Measurements from ENCODE around the gene KCNK16. TPM values are rescaled to one million over a fixed set of nuclear protein-coding genes. Genes with fewer than 3 reads are reported as not detected.
A peak's percentile ranks its signal among the peaks of the same experiment; 100 is the strongest.

KCNK16 gene
- total RNA-seq, 1 donor from 2014 or later = not detected

DNA sequence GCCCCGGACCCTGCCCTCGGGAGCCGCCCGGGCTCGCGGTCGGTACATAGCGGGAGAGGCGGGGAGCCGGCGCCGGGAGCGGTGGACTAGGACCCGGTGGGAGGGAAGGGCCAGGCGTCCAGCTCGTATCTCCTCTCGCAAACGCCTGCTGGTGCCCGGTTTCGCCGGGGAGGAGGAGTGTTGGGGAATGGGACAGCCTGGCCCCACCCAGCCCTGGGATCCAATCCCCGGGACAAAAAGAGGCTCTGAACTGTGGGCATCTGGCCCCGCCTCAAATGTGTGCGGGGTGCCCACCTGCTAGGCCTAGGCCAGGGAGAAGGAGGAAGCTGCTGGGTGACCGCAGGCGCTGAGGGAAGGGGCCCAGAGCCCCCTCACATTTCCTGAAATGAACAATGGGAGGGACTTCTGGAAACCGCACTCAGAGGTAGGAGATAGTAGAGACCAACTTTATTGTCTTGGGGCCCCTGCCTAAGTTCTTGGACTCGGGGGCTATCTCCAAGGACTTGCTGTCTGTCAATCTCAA is 8.2 kb downstream of the KCNK16 start, which contains the start of gene KCNK17:
TSS of gene KCNK17 (minus strand) at position 147 of the 523 bp plus-strand sequence. CDS start at position 48, 99 bp downstream.
- no peak for DNase-seq (ENCODE audit: low spot score)
- peak; percentile 25 for ATAC-seq
- intact Hi-C loops (cut with DNase I) = no loop called here

DNA sequence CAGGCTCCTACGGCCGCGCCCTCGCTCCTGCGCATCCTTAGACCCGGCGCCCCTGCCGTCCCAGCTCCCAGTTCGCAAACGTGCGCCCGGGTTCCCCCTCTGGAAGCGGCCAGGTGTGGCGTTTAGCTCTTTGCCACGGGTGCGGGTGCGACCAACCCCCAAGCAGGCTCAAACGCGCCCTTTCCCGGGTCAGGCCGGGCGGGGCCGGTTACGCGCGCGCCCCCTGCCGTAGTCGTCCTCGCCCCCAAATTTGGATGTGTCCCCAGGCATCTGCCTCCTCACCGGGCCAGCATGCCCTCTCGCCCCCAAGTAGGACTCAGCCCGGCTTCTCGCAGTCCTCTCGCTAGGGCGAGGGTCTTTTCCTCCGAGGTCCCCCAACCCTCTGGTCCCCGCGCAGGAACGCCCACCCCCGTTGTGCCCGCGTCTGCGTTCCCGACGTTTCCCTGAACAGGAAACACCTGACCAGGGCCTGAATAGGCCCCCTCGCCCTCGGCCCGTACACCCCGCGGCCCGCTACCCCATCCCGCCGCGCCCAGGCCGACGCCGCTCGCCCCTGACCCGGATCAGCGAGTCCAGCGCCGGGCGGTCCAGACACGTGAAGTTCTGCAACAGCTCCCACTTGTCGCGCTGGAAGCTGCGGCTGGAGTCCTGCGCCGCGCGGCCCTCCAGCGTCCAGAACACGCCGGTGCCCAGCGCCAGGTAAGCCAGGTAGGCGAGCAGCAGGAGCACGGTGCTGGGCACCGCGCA is 8.8 kb downstream of the KCNK16 start:
- intact Hi-C loops (cut with DNase I) = no loop called here
- ATAC-seq (peak; percentile 33), DNase-seq (ENCODE audit: low spot score) (no peak)

DNA sequence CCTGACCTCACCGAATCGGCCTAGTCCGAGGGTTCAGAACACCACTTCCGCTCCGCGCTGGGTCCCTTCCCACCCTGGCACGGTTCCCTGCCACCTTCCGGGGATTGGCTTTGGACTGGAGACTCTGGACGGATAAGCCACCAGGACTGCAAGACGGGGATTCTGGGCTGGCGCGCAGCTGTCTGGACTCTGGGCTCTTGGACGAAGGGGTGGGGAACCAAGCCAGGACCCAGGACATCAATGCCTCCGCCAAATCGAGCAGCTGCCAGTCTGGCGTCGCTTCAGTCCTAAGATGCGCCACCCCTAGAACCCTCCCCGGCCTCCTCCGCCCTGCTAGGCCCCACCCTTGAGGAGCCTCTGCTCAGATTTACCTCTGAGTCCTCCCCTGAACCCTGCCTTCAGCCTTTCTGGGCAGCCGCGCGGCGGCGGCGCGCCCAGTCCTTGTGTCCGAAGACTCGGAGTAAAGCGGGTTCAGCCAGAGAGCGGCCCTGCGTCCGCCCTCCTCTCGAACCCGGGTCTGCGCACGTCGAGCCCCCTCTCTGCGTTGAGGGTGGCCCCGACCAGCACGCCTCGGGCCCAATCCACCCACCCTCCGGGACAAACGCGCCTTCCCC is 9.5 kb downstream of the KCNK16 start:
- DNase-seq (ENCODE audit: low spot score) (no peak), ATAC-seq (peak; percentile 44)
- intact Hi-C loops (cut with DNase I) = no loop called here

DNA sequence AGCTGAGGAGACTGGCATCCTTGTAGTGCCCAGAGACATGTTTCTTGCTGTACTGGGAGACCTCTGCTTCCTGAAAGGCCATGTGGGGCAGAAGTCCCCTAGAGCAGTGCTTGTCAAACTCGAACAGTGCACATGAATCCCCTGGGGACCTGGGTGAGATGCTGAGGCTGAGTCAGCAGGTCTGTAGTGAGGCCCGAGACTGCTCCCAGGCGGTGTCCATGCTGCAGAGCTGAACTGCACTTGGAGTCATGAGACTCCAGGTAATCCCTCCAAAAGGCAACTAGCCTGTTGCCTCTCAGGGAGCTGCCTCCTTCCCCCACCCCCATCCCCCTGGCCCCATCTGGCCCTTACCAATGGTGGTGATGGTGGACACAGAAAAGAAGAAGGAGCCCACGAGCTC is 12.0 kb downstream of the KCNK16 start:
- DNase-seq (ENCODE audit: low spot score) (no peak), ATAC-seq (no peak)
- intact Hi-C loops (cut with DNase I) = no loop called here

DNA sequence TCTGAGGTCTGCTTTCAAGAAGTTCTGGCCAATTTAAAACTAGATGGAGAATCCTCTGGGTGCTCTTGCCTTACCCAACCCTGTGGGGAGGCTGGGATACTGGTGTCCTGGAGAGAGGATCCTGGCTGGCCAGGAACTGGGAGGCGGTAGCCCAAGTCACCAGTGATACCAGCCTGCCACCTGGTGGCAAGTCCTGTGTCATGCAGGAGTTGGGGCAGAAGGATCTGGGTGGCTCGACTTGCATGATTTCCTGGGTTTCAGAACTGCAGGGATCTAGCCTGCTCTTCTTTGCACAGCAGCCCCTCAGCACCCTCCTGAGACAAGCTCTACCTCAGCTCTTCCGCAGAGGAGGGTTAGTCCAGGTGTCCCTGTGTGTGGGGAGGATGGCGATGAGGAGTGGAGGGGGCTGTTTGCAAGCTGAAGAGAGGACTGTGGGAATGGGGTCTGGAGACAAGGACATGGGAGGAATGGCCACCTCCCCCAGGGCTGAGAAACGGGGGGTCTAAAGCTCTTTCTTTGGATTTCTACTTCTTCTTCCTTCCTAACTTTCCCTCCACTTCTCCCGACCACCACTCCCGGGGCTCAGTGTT is 12.5 kb downstream of the KCNK16 start:
- ATAC-seq = peak; percentile 82
- DNase-seq (ENCODE audit: low spot score) = peak; percentile 88

DNA sequence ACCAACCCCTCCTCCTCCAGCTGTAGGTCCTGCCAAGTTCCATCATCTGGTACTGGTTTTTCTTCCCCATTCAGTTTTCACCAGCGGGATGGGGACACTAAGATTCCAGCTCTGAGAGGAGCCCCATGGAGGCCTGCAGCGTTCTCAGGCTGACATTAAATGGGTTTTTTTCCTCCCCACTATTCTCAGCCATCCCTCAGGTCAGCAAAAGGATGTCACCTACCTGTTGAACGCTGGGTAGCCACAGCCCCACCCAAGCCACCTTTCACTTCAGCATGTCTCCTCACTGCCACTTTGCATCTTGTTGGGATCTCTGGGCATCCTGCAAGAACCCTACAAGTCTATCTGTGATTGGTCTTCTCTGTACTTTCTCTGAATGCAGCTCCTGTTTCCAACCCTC is 15.0 kb downstream of the KCNK16 start:
- DNase-seq (ENCODE audit: low spot score) (no peak), ATAC-seq (no peak)
- intact Hi-C loops (cut with DNase I) = no loop called here

More for the DNA sequence above, 12.5 kb downstream of the KCNK16 start:
- intact Hi-C loops (cut with DNase I) = no loop called here

DNA sequence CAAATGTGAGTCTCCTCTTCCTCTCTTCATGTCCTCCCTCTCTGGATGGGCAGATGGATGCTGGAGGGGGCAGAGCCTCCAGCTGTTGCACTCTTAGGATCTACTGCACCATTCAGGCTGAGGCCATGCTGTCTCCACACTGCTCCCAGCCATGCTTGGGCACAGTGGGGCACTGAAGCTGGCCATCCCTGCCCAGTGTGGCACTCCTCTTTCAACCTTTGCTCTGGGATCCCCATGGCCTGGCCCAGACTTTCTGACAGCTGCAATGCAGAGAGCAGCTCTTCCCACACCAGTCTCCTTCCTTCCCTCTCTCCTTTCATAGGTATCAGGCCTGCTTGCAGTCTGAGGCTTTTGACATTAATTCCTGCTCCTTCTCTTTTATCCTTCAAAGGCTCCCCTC is 17.6 kb downstream of the KCNK16 start:
- intact Hi-C loops (cut with DNase I) = no loop called here
- ATAC-seq = no peak
- DNase-seq (ENCODE audit: low spot score) = no peak

DNA sequence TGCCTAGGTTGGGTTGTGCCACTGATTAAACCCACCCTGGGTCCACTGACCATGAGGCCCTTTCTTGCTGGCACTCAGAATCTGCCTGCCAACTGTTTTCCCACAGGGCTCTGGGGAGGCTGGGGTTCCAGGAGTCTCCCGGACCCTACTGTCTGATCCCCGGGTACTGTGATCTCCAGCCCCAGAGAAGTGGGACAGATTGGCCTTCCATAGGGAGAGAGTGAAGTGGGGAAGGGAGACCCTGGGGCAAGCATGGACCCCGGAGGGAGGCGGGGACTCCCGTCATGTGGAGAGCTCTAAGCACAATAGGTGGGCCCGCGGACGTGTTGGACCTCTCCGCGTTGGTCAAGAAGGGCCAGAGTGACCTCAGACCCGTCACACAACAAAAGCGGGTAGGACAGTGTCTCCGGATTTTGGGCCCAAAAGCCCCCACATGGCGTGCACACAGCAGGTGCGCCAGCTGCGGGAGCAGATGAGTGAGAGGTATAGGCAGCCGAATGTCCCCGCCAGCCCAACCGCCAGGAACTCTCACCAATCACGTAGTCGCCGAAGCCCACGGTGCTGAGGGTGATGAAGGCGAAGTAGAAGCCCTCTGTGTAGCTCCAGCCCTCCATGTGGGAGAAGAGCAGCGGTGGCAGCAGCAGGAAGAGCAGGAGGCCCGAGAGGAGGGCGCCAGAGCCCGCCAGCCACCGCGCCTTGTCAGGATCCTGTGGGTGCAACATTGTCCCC is 18.9 kb downstream of the KCNK16 start:
- intact Hi-C loops (cut with DNase I) = loop anchor here (2.0 kb wide), 1 partner anchor 137 kb away; no protein-coding TSS in a partner anchor
- no peak for DNase-seq (ENCODE audit: low spot score)
- peak; percentile 15 for ATAC-seq

DNA sequence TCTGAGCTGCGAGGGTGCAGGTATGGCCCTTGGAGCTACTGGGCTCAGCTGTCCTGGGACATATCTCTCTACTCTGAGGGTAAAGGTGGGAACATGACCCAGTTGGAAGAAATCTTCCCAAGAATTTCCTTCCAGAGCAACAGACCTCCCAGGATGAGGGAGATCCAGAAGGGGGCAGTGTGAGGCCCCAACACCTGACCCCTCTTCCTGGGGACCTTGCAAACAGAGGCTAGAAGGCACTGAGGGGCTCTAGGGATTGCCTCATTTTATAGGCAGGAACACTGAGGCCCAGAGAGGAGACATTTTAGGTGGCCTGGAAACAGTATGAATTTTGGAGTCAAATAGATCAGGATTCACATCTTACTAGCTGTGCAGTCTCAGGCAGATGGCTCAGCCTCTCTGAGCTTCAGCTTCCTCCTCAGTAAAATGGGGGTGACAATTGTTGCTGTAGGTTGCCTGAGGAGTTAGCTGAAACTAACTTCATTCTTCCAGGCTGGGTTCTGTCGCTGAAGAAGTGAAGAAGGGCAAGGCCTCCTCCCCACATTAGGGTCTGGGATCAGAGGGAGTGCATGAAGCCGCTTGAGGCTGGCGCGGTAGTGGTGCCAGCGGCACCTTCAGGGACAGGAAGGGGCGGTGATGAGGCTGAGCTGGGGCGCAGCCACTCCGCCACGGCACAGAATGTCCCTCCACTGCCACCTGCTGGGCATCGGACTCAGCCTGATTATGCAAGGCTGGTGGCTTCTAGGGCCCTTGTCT is 19.7 kb downstream of the KCNK16 start:
- DNase-seq (ENCODE audit: low spot score) (peak; percentile 94), ATAC-seq (peak; percentile 93)
- intact Hi-C loops (cut with DNase I) = loop anchor here (2.0 kb wide), 1 partner anchor 136 kb away; no protein-coding TSS in a partner anchor

DNA sequence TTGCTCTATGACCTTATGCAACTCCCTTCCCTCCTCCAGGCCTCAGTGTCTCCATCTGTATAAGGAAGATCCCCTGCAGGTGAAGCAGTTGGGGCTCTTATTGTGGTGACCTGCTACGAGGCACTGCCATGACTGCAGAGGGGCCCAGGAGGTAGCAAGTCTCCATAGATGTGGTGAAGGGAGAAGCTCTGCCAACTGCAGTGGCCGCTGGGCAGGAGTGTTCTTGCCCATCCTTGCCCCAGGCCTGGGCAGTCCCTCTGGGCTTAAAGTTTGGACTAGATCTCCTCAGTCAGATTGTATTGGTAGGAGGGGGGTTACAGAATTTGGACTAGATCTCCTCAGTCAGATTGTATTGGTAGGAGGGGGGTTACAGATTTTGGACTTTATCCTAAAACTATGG is 20.5 kb downstream of the KCNK16 start:
- DNase-seq (ENCODE audit: low spot score) (no peak), ATAC-seq (no peak)
- intact Hi-C loops (cut with DNase I) = loop anchor here (2.0 kb wide), 1 partner anchor 135 kb away; no protein-coding TSS in a partner anchor

DNA sequence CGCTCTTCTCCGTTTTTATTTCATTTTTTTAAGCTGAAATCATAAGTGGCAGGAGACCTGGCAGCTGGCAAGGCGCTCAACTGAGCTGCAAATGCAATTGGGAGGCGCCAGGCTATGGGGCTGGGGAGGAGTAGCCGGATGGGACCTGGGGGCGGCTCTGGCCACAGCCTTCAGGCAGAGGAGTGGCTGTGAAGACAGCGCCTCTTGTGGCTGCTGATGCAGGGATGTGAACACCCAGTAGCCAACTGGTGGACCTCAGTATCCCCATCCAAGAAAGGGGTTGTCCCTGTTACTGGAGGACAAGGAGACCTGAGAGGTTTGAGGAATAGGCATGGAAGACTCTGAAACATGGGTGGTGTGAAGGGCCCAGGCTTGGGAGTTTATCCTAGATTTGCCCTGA is 20.9 kb downstream of the KCNK16 start:
- intact Hi-C loops (cut with DNase I) = loop anchor here (2.0 kb wide), 1 partner anchor 135 kb away; no protein-coding TSS in a partner anchor
- DNase-seq (ENCODE audit: low spot score) (no peak), ATAC-seq (no peak)

DNA sequence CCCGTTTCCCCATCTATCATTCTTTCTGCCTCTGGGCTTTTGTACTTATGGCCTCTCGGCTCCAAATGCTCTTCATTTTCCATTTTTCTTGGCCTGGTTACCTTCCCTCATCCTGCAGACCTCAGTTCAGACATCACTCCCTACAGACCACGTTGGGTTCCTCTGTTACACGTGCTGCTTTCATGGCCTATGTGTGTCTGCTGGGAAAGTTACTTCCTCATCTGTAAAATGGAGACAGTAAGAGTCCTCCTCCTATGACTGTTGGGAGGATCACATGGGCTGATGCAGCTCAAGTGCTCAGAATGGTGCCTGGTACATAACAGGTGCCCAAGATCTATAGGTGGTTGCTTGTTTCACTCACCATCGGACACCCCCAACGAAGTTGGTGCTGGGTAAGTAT is 21.8 kb downstream of the KCNK16 start:
- no peak for ATAC-seq
- intact Hi-C loops (cut with DNase I) = no loop called here
- no peak for DNase-seq (ENCODE audit: low spot score)

DNA sequence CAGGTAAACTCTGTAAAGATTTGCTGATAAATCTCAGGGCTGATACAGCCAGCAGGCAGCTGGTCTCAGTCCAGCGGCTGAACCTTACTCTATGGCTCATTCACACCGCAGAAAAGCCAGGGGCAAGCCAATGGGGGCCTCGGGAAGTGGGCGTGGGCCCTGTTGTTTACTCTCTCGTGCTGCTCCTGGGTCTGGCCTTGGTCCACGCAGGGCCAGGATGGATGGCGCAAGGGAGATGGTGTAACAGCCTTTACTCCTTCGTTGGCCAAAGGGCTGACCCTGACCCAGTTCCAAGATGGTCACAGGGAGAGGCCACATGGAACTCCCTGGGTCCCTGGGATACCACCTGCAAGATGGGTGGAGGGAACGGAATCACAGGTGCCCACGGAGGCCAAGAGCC is 24.4 kb downstream of the KCNK16 start:
- ATAC-seq (no peak), DNase-seq (ENCODE audit: low spot score) (no peak)
- intact Hi-C loops (cut with DNase I) = no loop called here

DNA sequence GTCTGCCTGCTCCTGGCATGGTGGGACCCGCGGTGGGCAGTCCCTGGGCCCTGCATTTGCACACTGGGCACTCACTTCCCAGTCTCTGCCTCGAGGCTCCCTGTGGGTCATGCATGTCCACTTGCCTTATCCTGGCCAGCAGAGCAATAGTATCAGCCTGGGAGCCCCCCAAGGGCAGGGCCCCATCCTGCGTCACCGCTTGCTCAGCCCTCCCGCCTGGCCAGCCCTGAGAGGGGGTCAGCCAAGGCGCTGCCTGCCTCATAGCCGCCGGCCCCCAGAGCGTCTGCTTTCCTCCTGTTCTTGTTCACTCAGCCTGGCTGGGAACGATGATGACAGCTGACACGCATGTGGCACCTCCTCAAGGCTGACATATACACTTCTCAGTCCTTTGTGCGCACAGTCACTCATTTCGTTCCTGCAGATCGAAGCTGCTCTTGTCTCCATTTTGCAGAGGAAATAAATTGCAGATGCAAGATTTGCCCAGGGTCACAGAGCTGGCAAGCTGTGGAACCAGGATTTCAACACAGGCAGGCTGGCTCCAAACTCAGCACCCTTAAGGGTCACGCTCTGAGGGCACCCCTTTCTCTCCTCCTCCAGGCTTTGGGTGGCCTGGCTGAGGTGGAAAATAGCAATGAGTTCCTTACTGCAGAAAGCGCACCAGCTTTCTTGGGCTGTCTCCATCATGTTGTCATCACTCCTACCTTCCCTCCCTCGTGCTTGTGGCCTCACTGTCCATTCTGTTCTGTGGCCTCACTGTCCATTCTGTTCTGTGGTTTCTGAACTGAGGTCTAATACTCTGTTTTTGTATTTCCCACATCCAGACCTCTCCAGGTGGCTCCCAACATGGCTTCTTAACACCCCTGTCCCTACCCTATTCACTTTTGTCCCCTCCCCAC is 25.5 kb downstream of the KCNK16 start:
- DNase-seq (ENCODE audit: low spot score) (peak; percentile 75), ATAC-seq (peak; percentile 91)
- intact Hi-C loops (cut with DNase I) = no loop called here

DNA sequence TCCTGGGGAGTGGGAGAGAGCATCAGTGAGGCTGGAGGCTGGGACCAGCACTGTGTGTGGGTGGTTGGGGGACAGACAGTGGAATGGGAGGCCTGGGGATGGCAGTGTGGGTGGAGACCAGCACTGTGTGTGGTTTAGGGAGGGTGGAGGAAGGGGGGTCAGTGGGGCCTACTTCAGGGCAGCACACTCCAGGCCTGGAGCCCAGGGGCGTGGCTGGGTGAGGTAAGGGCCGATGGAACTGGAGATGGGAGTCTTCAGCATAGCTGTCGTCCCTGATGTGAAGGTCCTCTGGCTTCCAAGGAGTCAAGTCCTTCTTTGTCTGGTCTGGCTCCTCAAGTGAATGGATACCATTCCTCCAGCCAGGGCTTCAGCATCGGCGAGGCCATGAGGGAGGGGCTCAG is 26.9 kb downstream of the KCNK16 start:
- ATAC-seq = peak; percentile 78
- intact Hi-C loops (cut with DNase I) = no loop called here
- peak; percentile 71 for DNase-seq (ENCODE audit: low spot score)

DNA sequence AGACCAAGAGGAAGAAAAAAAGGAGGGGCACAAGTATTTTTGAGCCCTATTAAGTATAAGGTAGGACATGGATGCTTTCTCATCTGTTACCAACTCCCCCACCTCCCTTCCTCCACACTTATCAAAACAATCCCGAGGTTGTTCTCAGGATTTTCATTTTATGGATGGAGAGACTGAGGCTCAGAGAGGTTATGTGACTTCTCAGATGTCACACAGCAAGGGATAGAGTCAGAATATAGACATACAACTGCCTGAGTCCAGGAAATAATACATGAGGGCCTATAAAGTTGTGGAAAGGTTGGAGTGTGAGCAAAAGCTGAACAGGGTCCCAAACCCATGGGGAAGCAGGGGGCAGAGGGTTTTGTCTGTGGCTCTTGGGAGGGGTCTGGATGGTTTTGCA is 27.6 kb downstream of the KCNK16 start:
- DNase-seq (ENCODE audit: low spot score) = no peak
- ATAC-seq = no peak
- intact Hi-C loops (cut with DNase I) = no loop called here

DNA sequence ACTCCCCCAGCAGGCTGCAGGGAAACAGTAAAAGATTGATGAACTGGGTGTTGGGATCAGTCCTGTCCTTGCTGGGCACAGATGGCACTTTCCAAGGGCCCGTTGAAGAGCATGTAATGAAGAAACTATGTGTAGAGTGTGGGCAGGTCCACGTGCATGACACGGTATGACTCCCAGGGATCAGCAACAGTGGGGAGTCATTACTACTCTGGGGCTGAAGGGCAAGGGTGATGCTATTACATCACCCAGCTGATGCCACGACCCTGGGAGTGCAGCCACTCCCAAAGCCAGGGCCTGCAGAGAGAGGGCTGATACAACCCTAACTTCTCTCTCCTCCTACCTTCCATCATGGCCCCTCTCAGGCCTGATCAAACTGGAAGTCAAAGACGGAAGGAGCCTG is 28.4 kb downstream of the KCNK16 start:
- intact Hi-C loops (cut with DNase I) = no loop called here
- DNase-seq (ENCODE audit: low spot score) (no peak), ATAC-seq (no peak)

DNA sequence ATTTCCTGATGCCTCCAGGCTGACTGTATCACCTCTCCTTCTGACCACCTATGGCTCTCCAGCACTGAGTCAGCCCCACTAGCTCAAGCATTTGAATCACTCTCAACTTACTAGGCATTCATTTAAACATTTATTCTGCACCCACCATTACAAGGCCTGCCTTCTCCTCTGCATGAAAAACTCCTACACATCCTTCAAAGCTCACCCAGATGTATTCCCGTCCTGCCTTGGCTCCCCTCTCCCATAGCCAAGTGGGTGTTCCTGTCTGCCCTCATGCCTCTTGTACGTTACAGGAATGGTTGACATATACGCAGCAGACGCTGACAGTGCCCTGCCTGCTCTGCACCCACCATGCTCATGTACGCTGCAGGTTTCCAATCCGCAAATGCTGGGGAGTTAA is 29.9 kb downstream of the KCNK16 start:
- ATAC-seq = no peak
- intact Hi-C loops (cut with DNase I) = no loop called here
- DNase-seq (ENCODE audit: low spot score) = no peak

Measured in sciatic nerve (tissue), 2 donors.